Skin epidermis (tissue), 12 donors: ENCODE results near the gene UPF3A.

Source experiments
- H3K27ac ChIP-seq, 21 experiments: fragments of 200-600 bp; sonication (generic) in 11 of 21; one replicate each; pipeline ENCODE4 v1.5.0; 2020; ENCODE audit warnings: mild to moderate bottlenecking in 3 of 21, inconsistent platforms in 2 of 21, moderate library complexity in 2 of 21
- H3K4me3 ChIP-seq, 7 experiments: fragments of 200-600 bp; sonication (generic) in 2 of 7; one replicate each; pipeline ENCODE4 v1.5.0; 2020; ENCODE audit warnings: inconsistent platforms in 2 of 7, mild to moderate bottlenecking in 2 of 7, moderate library complexity in 1 of 7

The UPF3A gene

DNA sequence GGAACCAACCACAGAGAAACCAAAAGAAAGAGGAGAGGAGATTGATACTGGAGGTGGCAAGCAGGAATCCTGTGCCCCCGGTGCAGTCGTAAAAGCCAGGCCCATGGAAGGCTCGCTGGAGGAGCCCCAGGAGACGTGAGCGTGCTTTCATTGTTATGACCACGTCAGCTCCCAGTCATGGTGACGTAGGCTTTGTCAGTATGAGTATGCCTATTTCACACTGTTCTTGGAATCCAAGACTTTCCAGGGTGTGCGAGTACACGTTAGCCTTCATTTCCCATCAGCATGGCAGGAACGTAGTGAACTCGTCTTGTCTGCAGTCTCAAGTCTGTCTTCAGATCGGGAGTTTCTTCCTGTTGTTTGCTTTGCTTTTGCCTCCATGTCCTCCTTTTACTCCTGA, 17.5 kb downstream of the UPF3A start:
- H3K4me3 ChIP-seq, result no peak overlapping the region
- H3K27ac ChIP-seq, result no peak overlapping the region

DNA sequence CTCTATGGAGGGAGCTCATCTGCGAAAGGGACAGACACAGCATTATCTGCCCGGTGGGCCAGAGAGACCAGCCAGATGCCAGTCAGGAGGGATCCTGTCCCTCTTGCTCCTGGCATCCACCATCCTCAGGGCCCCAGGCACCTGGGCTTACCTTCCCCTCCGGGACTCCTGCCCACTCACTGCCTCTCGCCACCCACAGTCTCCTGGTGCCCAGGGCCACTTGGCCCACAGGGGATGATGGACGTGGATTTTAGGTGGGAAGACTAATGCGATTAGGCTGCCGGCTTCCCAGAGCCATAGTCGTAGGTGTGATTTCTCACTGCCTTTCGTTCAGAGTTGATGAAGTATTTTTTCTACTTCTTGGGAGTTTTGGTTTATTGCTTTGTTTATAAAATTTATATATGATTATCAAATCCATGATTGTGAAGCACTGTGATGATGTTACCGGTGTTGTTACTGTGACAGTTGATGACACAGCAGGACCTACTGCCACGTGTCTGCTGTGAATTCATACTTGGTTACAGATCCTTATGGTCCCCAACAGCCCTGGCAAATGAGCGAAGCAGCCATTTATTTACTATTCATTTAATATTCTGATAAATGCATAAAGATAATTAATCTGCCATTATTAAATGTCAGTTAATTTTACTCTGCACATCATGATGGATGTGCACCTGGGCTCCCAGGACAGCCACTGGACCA, 18.4 kb downstream of the UPF3A start:
- Histone ChIP-seq H3K27ac (no peak overlapping the region), H3K4me3 (no peak overlapping the region)

DNA sequence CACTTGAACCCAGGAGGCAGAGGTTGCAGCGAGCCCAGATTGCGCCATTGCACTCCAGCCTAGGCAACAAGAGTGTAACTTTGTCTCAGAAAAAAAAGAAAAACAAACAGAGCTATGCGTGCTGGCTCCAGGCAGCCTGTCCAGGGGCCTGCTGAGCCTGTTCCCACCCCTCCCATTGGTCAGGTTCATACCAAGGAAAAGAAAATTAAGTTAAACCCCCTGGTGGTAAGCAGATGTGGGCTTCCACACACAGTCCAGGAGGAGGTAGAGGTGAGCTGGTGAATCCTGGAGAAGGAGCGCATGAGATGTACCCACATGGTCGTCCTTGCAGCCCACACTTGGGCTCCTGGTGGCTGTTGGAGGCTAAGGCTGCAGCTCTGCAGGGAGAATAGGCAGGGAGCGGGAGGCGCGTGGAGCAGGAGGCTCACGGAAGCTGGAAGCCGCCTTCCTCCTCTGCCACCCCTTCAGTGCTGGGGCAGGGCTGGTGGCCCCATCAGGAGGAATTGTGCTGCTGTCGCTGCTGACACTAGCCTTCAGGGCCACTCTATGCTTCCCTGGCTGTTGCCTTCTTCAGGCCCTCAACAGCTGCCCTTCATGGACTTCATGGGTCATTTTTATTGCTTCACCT, 22.4 kb downstream of the UPF3A start:
- no peak overlapping the region for H3K27ac ChIP-seq
- no peak overlapping the region for H3K4me3 ChIP-seq

DNA sequence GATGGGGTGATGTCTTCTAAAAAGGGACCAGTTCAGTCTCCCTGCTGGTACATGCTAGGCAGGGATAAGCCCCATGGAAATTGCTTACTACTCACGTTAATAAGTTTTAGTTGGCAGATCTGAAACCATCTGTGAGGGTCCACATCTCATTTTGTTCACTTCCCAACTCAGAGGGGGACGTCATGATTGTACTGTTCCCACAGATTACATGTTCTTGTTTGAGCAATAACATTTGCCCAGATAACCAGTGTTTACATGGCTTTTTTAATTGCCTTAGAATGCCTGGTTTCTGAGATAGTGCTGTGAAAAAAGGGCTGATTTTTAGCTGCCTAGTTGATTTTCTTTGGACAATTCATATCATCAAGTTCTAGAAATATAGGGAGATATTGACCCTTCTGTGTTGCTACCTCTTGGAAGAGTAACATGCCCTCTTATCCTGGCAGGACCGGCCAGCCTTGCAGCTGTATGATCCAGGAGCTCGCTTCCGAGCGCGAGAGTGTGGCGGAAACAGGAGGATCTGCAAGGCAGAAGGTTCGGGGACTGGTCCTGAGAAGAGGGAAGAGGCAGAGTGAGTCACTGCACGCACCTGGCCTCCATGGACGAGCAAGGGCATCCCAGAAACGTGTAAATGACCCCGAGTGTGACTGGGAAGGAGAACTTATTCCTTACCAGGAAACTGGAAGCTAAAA, 23.1 kb downstream of the UPF3A start:
- H3K4me3 ChIP-seq, result no peak overlapping the region
- no peak overlapping the region for H3K27ac ChIP-seq

DNA sequence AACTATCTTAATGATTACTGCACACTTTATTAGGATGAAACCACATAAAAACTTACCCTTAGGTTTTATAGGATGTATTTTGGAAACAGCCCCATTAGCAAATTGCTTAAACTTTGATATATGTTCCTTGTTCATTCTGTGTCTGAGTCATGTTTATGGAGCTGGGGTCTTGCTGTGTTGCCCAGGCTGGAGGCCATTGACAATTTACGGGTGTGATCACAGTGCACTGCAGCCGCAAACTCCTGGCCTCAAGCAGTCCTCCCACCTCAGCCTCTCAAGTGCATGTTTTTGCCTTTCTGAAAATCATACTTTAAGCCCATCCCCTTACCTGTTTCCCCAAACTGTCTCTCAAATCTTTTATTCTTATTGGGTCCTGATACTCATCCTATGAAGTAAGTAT, 27.7 kb downstream of the UPF3A start:
- H3K4me3 ChIP-seq, result no peak overlapping the region
- H3K27ac ChIP-seq, result no peak overlapping the region

DNA sequence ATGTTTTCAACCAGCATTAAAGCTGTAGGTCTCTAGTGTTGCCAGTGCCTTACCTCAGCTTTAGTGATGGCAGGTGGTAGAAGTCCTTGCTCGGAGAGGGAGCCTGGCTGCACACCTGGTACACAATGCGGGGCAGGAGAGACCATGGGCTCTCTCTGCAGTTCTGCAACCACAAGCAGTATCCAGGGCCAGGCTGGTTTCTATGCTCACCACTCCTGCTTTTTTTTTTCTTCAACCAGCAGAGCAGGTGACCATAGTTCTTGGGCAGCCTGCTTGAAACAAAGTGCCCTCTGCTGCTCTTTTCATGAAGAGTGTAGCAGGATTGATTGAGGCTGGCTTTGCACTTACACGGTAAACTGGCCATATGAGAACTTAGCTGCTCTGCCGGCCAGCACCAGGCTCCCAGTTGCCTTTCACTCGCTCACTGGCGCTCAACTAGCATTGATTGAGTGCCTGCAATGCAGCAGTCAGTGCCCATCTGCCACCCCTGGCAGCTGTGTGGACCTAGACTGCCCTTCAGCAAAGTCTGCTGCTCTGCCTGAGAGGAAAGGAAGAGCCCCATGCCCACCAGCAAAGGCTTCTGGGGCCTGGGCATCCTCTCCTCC, 28.5 kb downstream of the UPF3A start:
- Histone ChIP-seq H3K4me3 (no peak overlapping the region), H3K27ac (no peak overlapping the region)

DNA sequence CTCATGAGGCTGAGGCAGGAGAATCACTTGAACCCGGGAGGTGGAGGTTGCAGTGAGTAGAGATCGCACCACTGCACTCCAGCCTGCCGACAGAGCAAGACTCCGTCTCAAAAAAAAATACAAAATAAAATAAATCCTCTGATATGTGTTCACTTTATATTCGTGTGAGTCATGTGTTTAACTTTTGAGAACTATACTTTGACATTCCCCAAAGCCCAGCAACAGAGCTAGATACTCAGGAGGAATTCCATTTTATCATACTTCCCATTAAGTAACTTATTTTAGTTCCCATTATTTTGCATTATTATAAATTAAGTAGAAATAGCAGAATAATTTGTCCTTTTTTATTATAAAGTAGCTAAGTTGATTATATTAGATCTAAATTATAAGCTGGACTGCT, 29.6 kb downstream of the UPF3A start:
- H3K27ac ChIP-seq, result no peak overlapping the region
- H3K4me3 ChIP-seq, result no peak overlapping the region

DNA sequence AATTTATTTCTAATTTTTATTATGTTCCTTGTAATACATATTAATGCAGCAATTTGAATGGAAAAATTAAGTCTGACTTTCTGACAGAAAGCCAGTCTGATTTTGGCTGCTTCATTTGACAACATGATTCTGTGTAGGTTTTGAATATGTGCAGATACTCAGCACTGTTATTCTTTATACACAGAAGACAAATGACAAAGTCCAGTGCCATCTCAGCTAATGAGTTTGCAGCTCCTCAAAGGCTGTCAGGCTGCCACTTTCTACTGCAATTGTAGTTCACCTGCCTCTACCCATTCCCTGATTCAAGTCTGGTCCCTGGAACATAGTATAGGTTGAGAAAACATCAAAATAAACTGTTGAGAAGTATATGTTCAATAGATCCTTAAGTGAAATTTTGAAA, 30.0 kb downstream of the UPF3A start:
- no peak overlapping the region for H3K4me3 ChIP-seq
- H3K27ac ChIP-seq, result no peak overlapping the region

DNA sequence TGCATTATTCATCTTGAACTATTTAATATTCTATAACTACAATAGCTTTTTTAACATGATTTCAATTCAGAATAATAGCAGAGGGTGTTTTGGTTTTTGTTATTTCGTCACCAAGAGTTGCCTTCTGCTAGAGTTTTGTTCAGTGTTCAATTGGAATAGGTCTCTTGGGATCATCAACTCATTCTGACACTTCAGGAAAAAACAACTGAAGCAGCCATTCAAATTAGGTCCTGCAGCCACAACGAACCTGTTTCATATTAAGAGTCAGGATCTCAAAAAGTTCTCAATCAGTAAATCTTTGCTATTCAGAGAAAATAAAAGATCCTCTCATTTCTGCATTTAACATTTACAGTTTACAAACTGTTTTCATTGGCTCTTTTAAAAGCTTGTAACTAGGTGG, 30.5 kb downstream of the UPF3A start:
- no peak overlapping the region for H3K27ac ChIP-seq
- no peak overlapping the region for H3K4me3 ChIP-seq

DNA sequence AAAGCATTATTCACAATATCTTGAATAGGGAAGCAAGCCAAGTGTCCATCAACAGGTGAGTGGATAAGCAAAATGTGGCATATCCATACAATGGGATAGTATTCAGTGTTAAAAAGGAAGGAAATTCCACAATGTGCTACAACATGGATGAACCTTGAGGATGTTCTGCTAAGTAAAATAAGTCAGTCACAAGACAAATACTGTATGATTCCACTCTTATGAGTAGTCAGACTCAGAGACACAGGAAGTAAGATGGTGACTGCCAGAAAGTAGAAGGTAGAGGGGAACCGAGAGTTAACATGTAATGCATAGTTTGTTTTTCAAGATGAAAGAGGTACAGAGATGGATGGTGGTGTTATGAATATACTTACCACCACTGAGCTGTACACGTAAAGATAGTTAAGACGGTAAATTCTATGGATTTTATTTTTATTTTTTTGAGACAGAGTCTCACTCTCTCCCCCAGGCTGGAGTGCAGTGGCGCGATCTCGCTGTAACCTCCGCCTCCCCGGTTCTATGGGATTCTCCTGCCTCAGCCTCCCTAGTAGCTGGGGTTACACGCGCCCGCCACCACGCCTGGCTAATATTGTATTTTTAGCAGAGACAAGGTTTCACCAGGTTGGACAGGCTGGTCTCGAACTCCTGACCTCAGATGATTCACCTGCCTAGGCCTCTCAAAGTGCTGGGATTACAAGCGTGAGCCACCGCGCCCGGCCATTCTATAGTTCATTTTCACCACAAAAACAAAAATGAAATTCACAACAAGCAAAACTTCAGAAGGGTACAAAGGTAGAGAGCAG, 31.9 kb downstream of the UPF3A start:
- peak overlapping the region in 19 of 21 experiments; percentile 83 to 97 (median 93) for H3K27ac ChIP-seq
- peak overlapping the region; percentile 65 to 92 (median 74) for H3K4me3 ChIP-seq

DNA sequence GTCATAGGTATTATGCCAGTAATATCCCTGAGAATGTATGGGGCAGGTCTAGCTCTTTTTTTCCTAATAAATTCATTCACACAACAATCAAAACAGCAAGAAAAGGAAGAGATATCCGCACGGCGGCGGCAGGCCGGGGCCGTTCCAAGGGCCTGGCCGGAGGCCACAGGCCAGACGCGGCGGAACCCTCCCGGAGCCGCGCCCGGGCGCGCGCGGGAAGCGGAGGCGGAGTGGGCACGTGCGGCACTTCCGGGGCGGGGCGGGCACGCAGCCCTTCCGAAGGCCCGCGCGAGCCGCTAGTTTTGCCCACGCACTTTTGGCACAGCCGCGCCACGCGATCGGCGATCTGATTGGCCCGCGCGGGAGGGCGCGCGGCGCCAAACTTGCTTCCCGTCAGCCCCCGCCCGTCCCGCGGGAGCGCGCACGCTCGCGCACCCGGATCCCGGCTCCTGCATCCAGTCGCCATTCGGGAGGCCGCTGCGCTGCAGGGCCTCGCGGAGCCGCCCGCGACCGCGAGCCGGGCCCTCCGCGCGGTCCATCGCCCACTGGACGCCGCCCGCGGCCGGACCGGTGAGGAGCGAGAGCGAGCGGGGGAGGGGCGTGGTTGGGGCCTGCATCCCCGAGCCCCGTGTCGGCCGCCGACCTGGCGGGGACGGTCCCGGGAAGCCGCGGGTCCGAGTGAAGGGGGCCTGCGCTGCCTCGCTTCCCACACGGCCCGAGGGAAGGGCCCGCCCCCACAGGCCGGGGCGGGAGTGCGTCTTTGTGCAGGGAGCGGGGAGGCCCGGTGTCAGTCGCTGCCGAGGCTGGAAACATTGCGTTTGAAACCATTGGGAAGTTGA, 32.9 kb downstream of the UPF3A start, which contains the start of gene CHAMP1:
CHAMP1 (plus strand) TSS at position 430 of the 839 bp plus-strand sequence. CDS start 9,340 bp downstream, outside the sequence.
- peak within 1 kb of the TSS; percentile 74 to 97 (median 92) for H3K27ac ChIP-seq
- peak within 1 kb of the TSS; percentile 65 to 92 (median 74) for H3K4me3 ChIP-seq

DNA sequence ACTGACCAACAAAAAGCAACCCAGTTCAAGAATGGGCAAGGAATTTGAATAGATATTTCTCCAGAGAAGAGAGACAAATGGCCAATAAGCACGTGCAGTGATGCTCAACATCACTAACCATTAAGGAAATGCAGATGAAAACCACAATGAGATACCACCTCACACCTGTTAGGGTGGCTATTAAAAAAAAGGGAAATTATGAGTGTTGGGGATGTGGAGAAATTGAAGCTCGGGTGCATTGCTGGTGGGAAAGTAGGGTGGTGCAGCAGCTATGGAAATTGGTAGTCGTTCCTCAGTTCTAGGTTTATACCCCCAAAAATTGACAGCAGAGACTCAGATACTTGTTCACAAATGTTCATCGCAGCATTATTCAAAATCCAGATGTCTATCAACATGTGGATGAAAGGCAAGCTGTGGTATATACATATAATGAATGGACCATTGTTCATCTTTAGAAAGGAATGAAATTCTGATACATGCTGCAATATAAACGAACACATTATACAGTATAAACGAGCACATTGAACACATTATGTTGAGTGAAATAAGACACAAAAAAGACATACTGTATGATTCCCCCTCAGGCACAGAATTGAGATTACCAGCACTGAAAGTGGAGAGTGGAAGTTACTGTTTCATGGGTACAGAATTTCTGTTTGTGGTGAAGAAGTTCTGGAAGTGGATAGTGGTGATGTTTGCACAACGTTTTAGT, 33.8 kb downstream of the UPF3A start:
- Histone ChIP-seq H3K4me3 (peak overlapping the region; percentile 65 to 92 (median 74)), H3K27ac (peak overlapping the region in 17 of 21 experiments; percentile 83 to 97 (median 93))

DNA sequence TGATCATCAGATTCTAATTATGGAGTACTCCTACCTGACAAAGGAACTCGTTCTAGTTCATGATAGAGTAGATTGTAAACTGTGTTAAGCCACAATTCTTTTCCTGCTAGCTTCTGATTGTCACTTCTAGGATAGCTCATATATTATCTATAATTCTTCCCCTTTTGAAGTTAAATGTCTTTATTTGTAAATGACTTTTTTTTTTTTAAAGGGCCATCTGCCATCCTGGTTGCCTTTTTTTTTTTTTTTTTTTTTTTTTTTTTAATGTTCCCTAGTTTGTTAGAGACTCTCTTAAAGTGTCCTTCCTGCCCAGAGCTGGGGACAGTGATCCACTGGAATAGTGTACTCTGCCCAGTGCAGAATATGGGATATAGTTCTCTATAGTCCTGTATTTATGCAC, 37.2 kb downstream of the UPF3A start:
- Histone ChIP-seq H3K27ac (peak overlapping the region in 1 of 21 experiments; percentile 18), H3K4me3 (no peak overlapping the region)

DNA sequence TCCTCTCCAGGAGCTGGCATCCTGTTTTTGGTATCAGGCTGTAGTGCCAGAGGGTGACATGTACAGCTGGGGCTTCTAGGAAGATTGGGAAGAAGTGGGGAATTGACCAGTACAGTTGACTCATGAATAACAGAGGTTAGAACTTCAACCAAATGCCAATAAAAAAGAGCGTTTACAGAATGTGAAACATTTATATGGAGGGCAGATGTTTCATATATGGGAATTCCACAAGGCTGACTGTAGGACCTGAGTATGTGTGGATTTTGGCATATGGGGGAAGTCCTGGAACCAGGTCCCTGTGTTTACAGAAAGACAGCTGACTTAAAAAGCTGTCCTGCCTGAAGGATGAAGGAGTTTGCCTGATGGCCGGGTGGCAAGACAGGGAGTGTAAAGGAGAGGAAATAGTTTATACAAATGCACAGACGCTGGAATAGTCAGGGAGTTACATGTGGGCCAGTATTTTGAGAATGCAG, 38.1 kb downstream of the UPF3A start:
- Histone ChIP-seq H3K27ac (peak overlapping the region in 2 of 21 experiments; percentile 18 to 47), H3K4me3 (no peak overlapping the region)

DNA sequence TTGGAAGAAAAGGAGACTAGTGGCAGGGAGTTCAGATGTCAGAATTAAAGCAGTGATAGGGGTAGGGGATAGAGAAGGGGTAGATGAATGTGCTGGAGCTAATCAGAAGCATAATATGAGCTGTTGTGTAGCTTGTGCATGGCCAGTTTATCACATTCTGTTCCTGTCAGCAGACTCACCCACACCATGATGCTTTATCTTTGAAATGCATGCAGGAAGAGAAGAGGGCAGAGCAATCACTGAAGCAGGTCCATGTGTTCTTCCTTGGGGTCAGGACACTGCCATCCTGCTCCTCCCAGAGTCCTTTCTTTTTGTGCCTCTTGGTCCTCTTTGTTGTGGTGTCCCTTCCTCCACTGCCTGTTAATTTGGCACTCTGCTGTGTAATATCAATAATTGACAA, 38.7 kb downstream of the UPF3A start:
- Histone ChIP-seq H3K27ac (peak overlapping the region in 2 of 21 experiments; percentile 7 to 47), H3K4me3 (no peak overlapping the region)

DNA sequence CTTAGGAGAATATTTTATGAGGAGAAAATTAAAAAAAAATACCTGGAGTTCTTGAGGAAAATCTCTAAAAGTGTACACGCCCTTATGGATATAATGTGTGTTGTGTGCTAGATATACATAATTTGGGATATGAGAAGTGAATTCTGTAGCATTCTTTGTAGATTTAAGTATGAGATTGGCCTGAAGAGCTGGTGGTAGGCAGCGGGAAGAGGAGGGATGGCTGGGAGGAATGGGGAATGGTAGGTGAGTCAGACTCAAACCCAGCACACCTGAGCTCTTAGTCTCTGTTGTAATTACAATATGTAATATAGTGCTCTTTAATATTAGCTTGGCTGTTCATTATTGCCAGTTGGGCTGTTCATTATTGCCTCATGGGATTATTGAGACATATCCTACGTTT, 39.9 kb downstream of the UPF3A start:
- no peak overlapping the region for H3K27ac ChIP-seq
- H3K4me3 ChIP-seq, result no peak overlapping the region

DNA sequence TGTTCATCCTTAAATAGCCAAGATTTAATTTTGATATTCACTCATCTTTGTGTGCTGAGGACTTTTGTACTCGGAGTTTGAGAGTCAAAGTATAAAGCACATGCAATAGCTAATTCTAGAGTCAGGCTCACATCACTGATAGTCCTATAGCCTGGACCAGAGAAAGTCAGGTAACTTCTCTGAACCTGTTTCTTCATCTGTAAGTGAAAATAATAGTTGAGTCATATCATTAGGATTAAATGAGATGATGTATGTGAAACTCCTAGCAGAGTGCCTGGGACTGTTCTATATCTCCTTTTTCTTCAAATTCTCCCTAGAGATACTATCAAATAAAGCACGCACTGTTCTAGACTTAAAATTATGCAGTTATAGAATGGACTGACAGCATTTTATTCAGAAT, 41.9 kb downstream of the UPF3A start:
- Histone ChIP-seq H3K4me3 (no peak overlapping the region), H3K27ac (no peak overlapping the region)

DNA sequence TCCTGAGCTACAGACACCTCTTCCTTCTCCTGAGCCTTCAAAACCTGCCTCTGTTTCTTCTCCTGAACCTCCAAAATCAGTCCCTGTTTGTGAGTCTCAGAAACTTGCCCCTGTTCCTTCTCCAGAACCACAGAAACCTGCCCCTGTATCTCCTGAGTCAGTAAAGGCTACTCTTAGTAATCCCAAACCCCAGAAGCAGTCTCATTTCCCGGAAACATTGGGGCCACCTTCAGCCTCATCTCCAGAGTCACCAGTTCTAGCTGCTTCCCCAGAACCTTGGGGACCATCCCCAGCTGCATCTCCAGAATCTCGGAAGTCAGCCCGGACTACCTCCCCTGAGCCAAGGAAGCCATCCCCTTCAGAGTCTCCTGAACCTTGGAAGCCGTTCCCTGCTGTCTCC, 42.9 kb downstream of the UPF3A start:
- Histone ChIP-seq H3K4me3 (no peak overlapping the region), H3K27ac (no peak overlapping the region)
